GM06990 (cell line): Measurements from ENCODE around the gene ARID5A.

Experiments
- DNase-seq: peaks from one replicate; pipeline ENCODE4 v3.0.0-alpha.2; 2011; ENCODE audit not compliant: insufficient read length; ENCODE audit errors: extremely low read depth
- H3K27me3 ChIP-seq: replicated peaks from 2 replicates; pipeline ENCODE4 v1.6.0; 2011; ENCODE audit warnings: low read length; ENCODE audit not compliant: control insufficient read depth, insufficient read depth
- H3K36me3 ChIP-seq: 2 replicates; pipeline ENCODE4 v1.5.1; 2011; ENCODE audit warnings: low read length; ENCODE audit not compliant: control insufficient read depth, insufficient read depth
- H3K4me3 ChIP-seq: replicated peaks from 2 replicates; pipeline ENCODE4 v1.5.1; 2011; ENCODE audit warnings: low read depth, mild to moderate bottlenecking, control low read depth, low read length
- CTCF ChIP-seq: IDR thresholded peaks from 2 replicates; pipeline ENCODE4 v1.5.1; 2011; ENCODE audit warnings: low read length, control low read depth, mild to moderate bottlenecking, inconsistent platforms; ENCODE audit not compliant: insufficient read depth, poor library complexity, severe bottlenecking

The ARID5A gene

DNA sequence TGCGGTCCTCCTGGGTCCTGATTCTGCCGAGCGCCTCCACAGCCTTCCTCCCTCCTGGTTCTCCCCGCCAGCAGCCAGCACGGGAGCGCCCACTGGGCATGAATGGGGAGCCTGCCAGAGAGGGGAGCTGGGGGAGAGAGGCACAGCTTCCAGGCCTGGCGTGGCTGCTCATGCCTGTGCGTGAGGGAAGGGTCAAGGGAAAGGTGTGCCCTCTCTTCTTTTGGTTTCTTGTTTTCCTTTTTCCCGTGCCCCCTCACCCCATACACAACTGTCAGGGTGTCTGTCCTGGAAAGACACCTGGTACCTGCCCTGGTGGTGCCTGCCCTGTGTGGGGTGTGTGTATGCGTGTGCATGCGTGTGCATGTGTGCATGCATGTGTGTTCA is 26.7 kb upstream of the ARID5A start:
- DNase-seq = no peak
- Histone ChIP-seq H3K4me3 (peak overlapping the region; percentile 25), H3K27me3 (no peaks in the 10 kb centered on the region), H3K36me3 (no peaks in the 10 kb centered on the region)
- no peak for TF ChIP-seq CTCF

GRCh38 chr2:96510931-96511595 is 25.5 kb upstream of the ARID5A start:
- H3K36me3 ChIP-seq = no peaks in the 10 kb centered on the region
- H3K4me3 ChIP-seq = no peak overlapping the region
- no peaks in the 10 kb centered on the region for H3K27me3 ChIP-seq
- no peak for TF ChIP-seq CTCF
- DNase-seq = no peak

GRCh38 chr2:96511851-96512250 is 24.7 kb upstream of the ARID5A start:
- no peaks in the 10 kb centered on the region for H3K27me3 ChIP-seq
- H3K36me3 ChIP-seq = no peaks in the 10 kb centered on the region
- no peak for DNase-seq
- H3K4me3 ChIP-seq = no peak overlapping the region
- TF ChIP-seq CTCF = no peak

GRCh38 chr2:96512341-96512740 is 24.2 kb upstream of the ARID5A start:
- H3K36me3 ChIP-seq = no peaks in the 10 kb centered on the region
- H3K4me3 ChIP-seq = no peak overlapping the region
- TF ChIP-seq CTCF = no peak
- no peaks in the 10 kb centered on the region for H3K27me3 ChIP-seq
- DNase-seq = no peak

DNA sequence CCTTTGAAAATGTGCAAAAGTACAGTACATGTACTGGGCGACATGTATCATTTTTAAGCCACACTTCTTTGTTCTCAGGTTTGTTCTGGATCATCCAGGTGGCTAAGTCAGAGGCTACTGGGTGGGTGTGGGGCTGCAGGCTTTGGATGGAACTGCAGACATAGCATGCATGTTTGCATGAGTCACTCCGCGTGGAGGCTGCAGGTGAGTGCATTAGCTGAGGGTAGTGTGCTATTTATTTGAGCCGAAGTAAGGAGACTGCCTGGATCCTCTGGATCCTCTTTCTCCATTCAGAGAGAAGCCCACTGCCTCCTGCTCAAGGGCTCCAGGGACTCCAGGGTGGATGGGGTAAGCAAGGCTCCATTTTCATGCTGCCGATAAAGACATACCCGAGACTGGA is 22.0 kb upstream of the ARID5A start:
- H3K27me3 ChIP-seq = no peaks in the 10 kb centered on the region
- no peaks in the 10 kb centered on the region for H3K36me3 ChIP-seq
- no peak for DNase-seq
- H3K4me3 ChIP-seq = no peak overlapping the region
- TF ChIP-seq CTCF = no peak

- Histone ChIP-seq H3K27me3 (no peaks in the 10 kb centered on the region), H3K4me3 (no peak overlapping the region), H3K36me3 (no peaks in the 10 kb centered on the region)
- DNase-seq = no peak
- TF ChIP-seq CTCF = no peak
These were observed 19.5 kb upstream of the ARID5A start for GRCh38 chr2:96517079-96517478.
